ENCODE results near the gene ENTPD3. TPM values are rescaled to one million over a fixed set of nuclear protein-coding genes. Genes with fewer than 3 reads are reported as not detected.

ENTPD3 gene
- polyA plus RNA-seq, 3 donors = not detected

DNA sequence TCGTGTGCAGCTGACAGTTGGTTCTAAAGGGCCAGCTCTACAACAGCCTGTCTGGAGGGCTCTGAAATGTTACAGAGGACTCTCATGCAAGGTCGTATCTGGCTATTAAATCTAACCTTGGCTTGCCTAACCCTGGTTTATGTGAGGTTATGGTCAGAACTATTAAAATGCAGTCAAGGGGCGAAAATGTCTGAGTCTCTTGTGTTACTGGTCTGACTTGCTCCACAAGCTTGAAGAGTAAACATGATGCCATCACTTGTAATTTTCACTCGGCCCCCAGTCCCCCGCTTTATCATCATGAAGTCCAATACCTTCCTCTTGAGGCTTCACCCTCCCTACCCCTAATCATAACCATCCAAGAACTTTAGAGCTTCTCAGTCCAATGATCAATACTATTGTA is 9.4 kb downstream of the ENTPD3 start:
- no peak overlapping the region for H3K4me3 ChIP-seq (replicated peaks in 1 of 3; ENCODE audit: low read depth in 2 of 3, low read length in 3 of 3)
- 73% methylated on average over 3 of the region's 5 CpGs for WGBS (ENCODE audit: insufficient coverage)
- TF ChIP-seq, protein P1, sequence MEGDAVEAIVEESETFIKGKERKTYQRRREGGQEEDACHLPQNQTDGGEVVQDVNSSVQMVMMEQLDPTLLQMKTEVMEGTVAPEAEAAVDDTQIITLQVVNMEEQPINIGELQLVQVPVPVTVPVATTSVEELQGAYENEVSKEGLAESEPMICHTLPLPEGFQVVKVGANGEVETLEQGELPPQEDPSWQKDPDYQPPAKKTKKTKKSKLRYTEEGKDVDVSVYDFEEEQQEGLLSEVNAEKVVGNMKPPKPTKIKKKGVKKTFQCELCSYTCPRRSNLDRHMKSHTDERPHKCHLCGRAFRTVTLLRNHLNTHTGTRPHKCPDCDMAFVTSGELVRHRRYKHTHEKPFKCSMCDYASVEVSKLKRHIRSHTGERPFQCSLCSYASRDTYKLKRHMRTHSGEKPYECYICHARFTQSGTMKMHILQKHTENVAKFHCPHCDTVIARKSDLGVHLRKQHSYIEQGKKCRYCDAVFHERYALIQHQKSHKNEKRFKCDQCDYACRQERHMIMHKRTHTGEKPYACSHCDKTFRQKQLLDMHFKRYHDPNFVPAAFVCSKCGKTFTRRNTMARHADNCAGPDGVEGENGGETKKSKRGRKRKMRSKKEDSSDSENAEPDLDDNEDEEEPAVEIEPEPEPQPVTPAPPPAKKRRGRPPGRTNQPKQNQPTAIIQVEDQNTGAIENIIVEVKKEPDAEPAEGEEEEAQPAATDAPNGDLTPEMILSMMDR (IDR thresholded peaks at IDR 0.05) = no peak
- Mint-ChIP-seq H3K9me3 (peaks cover 0 to 9% (median 4%) of the 10 kb centered on the region in 7 donors), H3K4me1 (no peaks in the 10 kb centered on the region), H3K27ac (no peak overlapping the region), H3K4me3 (no peak overlapping the region), H3K27me3 (ENCODE audit: low read depth in 3 of 3) (peaks cover 0 to 4% (median 0%) of the 10 kb centered on the region in 3 donors), H3K36me3 (no peaks in the 10 kb centered on the region)
- H3K4me2 ChIP-seq (replicated peaks; ENCODE audit: extremely low read depth, low read length, poor library complexity, severe bottlenecking) = no peak overlapping the region
- H3K27ac ChIP-seq (ENCODE audit: low read depth in 1 of 2, low read length in 2 of 2) = no peak overlapping the region
- H2AFZ ChIP-seq (ENCODE audit: insufficient read depth, low read depth, low read length, poor library complexity, severe bottlenecking) = no peak overlapping the region
- no peak for DNase-seq
- H3K27me3 ChIP-seq (ENCODE audit: control insufficient read depth in 2 of 2, insufficient read depth in 2 of 2, low read length in 2 of 2) = no peaks in the 10 kb centered on the region
- intact Hi-C loops (cut with micrococcal nuclease) = no loop called here
- H3K4me1 ChIP-seq (ENCODE audit: control insufficient read depth in 1 of 2, insufficient read depth in 2 of 2, low read length in 2 of 2) = no peaks in the 10 kb centered on the region
- H3K36me3 ChIP-seq (replicated peaks in 1 of 2; ENCODE audit: control insufficient read depth in 1 of 2, insufficient read depth in 2 of 2, low read length in 2 of 2) = no peaks in the 10 kb centered on the region
- H3K9me3 ChIP-seq (replicated peaks in 1 of 2; ENCODE audit: control insufficient read depth in 1 of 2, insufficient read depth in 1 of 2, low read length in 2 of 2) = no peaks in the 10 kb centered on the region
- no peaks in the 10 kb centered on the region for H3K79me2 ChIP-seq (ENCODE audit: insufficient read depth, low read length)
- no peak overlapping the region for H3K9ac ChIP-seq (ENCODE audit: insufficient read depth, low read length, poor library complexity, severe bottlenecking)
- no peaks in the 10 kb centered on the region for H4K20me1 ChIP-seq (ENCODE audit: insufficient read depth, low read length)

DNA sequence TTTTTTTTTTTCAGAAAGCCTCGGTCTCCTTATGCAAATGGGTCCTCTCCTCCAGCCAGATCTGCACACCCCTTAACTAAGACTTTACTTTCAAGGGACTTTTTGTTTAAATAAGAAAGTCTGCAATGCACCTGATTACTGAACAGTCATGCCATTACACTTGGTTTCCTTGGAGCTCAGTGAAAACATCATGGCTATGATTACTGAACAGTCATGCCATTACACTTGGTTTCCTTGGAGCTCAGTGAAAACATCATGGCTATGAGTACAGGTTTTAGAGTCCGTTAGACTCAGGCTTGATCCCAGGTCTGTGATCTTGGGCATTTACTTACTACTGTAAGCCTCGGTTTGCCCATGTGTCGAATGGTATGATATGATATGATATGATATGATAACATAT is 10.1 kb downstream of the ENTPD3 start:
- no peaks in the 10 kb centered on the region for H3K36me3 Mint-ChIP-seq
- Histone ChIP-seq H3K9me3 (replicated peaks in 1 of 2; ENCODE audit: control insufficient read depth in 1 of 2, insufficient read depth in 1 of 2, low read length in 2 of 2) (no peaks in the 10 kb centered on the region), H3K27ac (ENCODE audit: low read depth in 1 of 2, low read length in 2 of 2) (no peak overlapping the region), H2AFZ (ENCODE audit: insufficient read depth, low read depth, low read length, poor library complexity, severe bottlenecking) (no peak overlapping the region), H3K79me2 (ENCODE audit: insufficient read depth, low read length) (no peaks in the 10 kb centered on the region), H3K4me2 (replicated peaks; ENCODE audit: extremely low read depth, low read length, poor library complexity, severe bottlenecking) (no peak overlapping the region), H3K27me3 (ENCODE audit: control insufficient read depth in 2 of 2, insufficient read depth in 2 of 2, low read length in 2 of 2) (no peaks in the 10 kb centered on the region), H3K4me1 (ENCODE audit: control insufficient read depth in 1 of 2, insufficient read depth in 2 of 2, low read length in 2 of 2) (no peaks in the 10 kb centered on the region), H3K9ac (ENCODE audit: insufficient read depth, low read length, poor library complexity, severe bottlenecking) (no peak overlapping the region), H4K20me1 (ENCODE audit: insufficient read depth, low read length) (no peaks in the 10 kb centered on the region), H3K4me3 (replicated peaks in 1 of 3; ENCODE audit: low read depth in 2 of 3, low read length in 3 of 3) (no peak overlapping the region), H3K36me3 (replicated peaks in 1 of 2; ENCODE audit: control insufficient read depth in 1 of 2, insufficient read depth in 2 of 2, low read length in 2 of 2) (no peaks in the 10 kb centered on the region)
- peaks cover 0 to 4% (median 0%) of the 10 kb centered on the region in 3 donors for H3K27me3 Mint-ChIP-seq (ENCODE audit: low read depth in 3 of 3)
- intact Hi-C loops (cut with micrococcal nuclease) = no loop called here
- peaks cover 0 to 9% (median 2%) of the 10 kb centered on the region in 7 donors for H3K9me3 Mint-ChIP-seq
- TF ChIP-seq, protein P1 (IDR thresholded peaks at IDR 0.05) = no peak
- no peak overlapping the region for H3K27ac Mint-ChIP-seq
- WGBS (ENCODE audit: insufficient coverage) = 100% methylated on average over 1 of the region's 4 CpGs
- no peak overlapping the region for H3K4me3 Mint-ChIP-seq
- H3K4me1 Mint-ChIP-seq = no peaks in the 10 kb centered on the region
- DNase-seq = no peak

All from CD14-positive monocyte (primary cell).